ENCODE results near the gene MGRN1. TPM values are rescaled to one million over a fixed set of nuclear protein-coding genes. Genes with fewer than 3 reads are reported as not detected.

MGRN1 gene
- total and polyA plus RNA-seq, 2 donors (not counting 1 experiment from before 2014, with no cell fraction given) = 22.7 to 89.2 TPM

DNA sequence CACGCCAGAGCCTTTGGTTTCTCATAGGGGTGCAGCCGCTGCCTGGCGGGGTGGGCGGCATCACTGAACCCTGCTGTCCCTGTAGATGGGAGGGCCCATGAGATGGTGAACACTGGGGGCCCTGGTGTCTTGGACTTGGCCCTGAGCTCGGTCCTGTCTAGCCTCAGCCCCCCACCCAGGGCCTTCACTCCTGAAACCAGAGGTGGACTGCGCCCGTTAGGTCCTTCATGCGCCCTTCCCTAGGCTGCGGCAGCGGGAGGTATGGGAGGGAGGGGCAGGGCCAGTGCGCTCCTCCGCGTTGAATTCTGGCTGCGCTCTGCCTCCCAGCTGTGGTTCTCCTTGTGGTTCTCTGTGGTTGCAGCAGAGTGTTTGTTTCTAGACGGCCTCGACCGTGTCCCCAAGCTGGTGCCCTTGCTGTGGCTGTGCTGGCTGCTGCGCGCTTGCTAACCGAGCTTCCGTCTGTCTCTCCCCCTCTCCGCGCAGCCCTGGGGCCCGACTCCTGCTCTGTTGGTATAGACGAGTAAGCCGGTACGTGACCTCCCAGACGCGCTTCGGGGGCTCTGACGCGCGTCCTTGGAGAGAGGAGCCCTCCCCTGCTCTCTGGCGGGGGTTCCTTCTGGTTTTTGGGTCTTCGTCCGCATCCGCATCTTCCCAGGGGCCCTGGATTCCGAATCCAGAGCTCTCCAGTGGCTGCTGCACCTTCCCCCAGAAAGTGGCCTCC is 61.3 kb downstream of the MGRN1 start:
- Histone ChIP-seq H3K9me3 (ENCODE audit: control extremely low read depth in 1 of 3, control insufficient read depth in 2 of 3, insufficient read depth in 1 of 3, low read length in 2 of 3) (no peaks in the 10 kb centered on the region), H3K9ac (ENCODE audit: low read length) (no peak overlapping the region), H3K4me2 (replicated peaks; ENCODE audit: low read depth, low read length, poor library complexity, severe bottlenecking) (no peak overlapping the region), H3K27me3 (replicated peaks in 1 of 4; ENCODE audit: control extremely low read depth in 1 of 4, control insufficient read depth in 3 of 4, insufficient read depth in 4 of 4, low read length in 3 of 4) (no peaks in the 10 kb centered on the region), H3K4me3 (ENCODE audit: control extremely low read depth in 1 of 5, extremely low read depth in 1 of 5, insufficient read depth in 1 of 5, low read depth in 2 of 5, low read length in 4 of 5) (no peak overlapping the region), H3K27ac (ENCODE audit: low read length in 2 of 2) (no peak overlapping the region), H2AFZ (ENCODE audit: insufficient read depth, low read depth, low read length, poor library complexity, severe bottlenecking) (no peak overlapping the region), H3K4me1 (ENCODE audit: control insufficient read depth in 2 of 2, insufficient read depth in 2 of 2, low read length in 2 of 2) (no peaks in the 10 kb centered on the region), H3K36me3 (replicated peaks in 1 of 2; ENCODE audit: control extremely low read depth in 1 of 2, control insufficient read depth in 1 of 2, extremely low read depth in 1 of 2, insufficient read depth in 2 of 2, low read length in 1 of 2) (peaks cover 0 to 34% of the 10 kb centered on the region in 2 experiments), H4K20me1 (ENCODE audit: control insufficient read depth, insufficient read depth, low read length, poor library complexity, severe bottlenecking) (no peaks in the 10 kb centered on the region), H3K79me2 (ENCODE audit: control insufficient read depth, insufficient read depth, low read length) (no peaks in the 10 kb centered on the region)
- no peak for TF ChIP-seq EZH2 (IDR thresholded peaks at IDR 0.05; ENCODE audit: borderline replicate concordance, insufficient read depth, low read depth, low read length, poor library complexity, severe bottlenecking)
- TF ChIP-seq, protein P1, sequence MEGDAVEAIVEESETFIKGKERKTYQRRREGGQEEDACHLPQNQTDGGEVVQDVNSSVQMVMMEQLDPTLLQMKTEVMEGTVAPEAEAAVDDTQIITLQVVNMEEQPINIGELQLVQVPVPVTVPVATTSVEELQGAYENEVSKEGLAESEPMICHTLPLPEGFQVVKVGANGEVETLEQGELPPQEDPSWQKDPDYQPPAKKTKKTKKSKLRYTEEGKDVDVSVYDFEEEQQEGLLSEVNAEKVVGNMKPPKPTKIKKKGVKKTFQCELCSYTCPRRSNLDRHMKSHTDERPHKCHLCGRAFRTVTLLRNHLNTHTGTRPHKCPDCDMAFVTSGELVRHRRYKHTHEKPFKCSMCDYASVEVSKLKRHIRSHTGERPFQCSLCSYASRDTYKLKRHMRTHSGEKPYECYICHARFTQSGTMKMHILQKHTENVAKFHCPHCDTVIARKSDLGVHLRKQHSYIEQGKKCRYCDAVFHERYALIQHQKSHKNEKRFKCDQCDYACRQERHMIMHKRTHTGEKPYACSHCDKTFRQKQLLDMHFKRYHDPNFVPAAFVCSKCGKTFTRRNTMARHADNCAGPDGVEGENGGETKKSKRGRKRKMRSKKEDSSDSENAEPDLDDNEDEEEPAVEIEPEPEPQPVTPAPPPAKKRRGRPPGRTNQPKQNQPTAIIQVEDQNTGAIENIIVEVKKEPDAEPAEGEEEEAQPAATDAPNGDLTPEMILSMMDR (IDR thresholded peaks at IDR 0.05) = no peak
- Mint-ChIP-seq H3K4me1 (no peaks in the 10 kb centered on the region), H3K27me3 (no peaks in the 10 kb centered on the region), H3K9me3 (ENCODE audit: insufficient read depth) (no peaks in the 10 kb centered on the region), H3K4me3 (no peak overlapping the region), H3K27ac (no peak overlapping the region)
- CTCF ChIA-PET = no interaction called here
- WGBS (ENCODE audit: insufficient coverage) = 95% methylated on average over 32 of the region's 38 CpGs
- ATAC-seq (ENCODE audit: low read depth) = no peak
- intact Hi-C loops (cut with micrococcal nuclease) = no loop called here
- POLR2A ChIA-PET = interaction anchor here (0.6 kb wide), 1 partner anchor 20 kb away, joined by 8 read pairs; no protein-coding TSS in a partner anchor
- DNase-seq = no peak

DNA sequence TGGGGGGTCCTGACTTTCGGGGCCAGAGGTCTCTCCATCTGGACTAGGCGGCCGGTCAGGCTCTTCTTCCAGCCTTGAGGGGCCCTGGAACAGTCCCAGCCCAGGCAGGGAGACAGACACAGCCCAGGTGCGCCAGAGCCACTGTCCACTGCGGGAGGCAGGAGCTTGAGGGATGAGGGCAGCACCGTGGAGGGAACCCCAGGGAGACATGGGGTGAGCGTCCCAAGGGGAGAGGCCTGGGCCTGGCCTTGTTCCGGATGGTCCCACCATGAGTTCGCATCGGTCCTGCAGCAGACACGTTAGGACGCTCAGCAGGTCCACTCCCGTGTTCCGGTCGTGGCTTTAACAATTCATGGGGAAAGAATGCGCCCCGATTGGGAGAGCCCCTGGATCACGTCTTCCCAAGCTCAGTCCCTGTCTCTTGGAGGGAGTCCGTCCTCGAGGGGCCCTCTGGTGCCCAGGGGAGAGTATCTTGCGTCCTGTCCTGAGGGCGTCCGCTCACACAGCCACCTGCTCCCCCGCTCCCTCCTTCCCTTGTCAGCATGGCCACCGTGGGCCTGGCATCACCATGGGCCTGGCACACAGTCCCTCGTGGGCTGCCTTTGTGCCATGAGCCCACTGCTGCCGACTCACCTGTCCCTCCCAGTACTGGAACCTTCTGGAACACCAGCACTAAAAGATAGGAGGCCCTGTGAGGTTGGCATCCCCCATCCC is 62.0 kb downstream of the MGRN1 start:
- ChIA-PET CTCF (no interaction called here), POLR2A (no interaction called here)
- Histone ChIP-seq H3K4me1 (ENCODE audit: control insufficient read depth in 2 of 2, insufficient read depth in 2 of 2, low read length in 2 of 2) (no peaks in the 10 kb centered on the region), H3K4me2 (replicated peaks; ENCODE audit: low read depth, low read length, poor library complexity, severe bottlenecking) (no peak overlapping the region), H3K4me3 (ENCODE audit: control extremely low read depth in 1 of 5, extremely low read depth in 1 of 5, insufficient read depth in 1 of 5, low read depth in 2 of 5, low read length in 4 of 5) (no peak overlapping the region), H3K27me3 (replicated peaks in 1 of 4; ENCODE audit: control extremely low read depth in 1 of 4, control insufficient read depth in 3 of 4, insufficient read depth in 4 of 4, low read length in 3 of 4) (no peaks in the 10 kb centered on the region), H3K27ac (ENCODE audit: low read length in 2 of 2) (no peak overlapping the region), H3K9me3 (ENCODE audit: control extremely low read depth in 1 of 3, control insufficient read depth in 2 of 3, insufficient read depth in 1 of 3, low read length in 2 of 3) (no peaks in the 10 kb centered on the region), H4K20me1 (ENCODE audit: control insufficient read depth, insufficient read depth, low read length, poor library complexity, severe bottlenecking) (no peaks in the 10 kb centered on the region), H3K79me2 (ENCODE audit: control insufficient read depth, insufficient read depth, low read length) (no peaks in the 10 kb centered on the region), H3K9ac (ENCODE audit: low read length) (no peak overlapping the region), H3K36me3 (replicated peaks in 1 of 2; ENCODE audit: control extremely low read depth in 1 of 2, control insufficient read depth in 1 of 2, extremely low read depth in 1 of 2, insufficient read depth in 2 of 2, low read length in 1 of 2) (peaks cover 0 to 34% of the 10 kb centered on the region in 2 experiments), H2AFZ (ENCODE audit: insufficient read depth, low read depth, low read length, poor library complexity, severe bottlenecking) (no peak overlapping the region)
- ATAC-seq (ENCODE audit: low read depth) (no peak), DNase-seq (no peak)
- TF ChIP-seq EZH2 (IDR thresholded peaks at IDR 0.05; ENCODE audit: borderline replicate concordance, insufficient read depth, low read depth, low read length, poor library complexity, severe bottlenecking) = no peak
- TF ChIP-seq, protein P1 (IDR thresholded peaks at IDR 0.05) = no peak
- intact Hi-C loops (cut with micrococcal nuclease) = no loop called here
- 95% methylated on average over 27 of the region's 27 CpGs for WGBS (ENCODE audit: insufficient coverage)
- H3K27me3 Mint-ChIP-seq = no peaks in the 10 kb centered on the region
- no peak overlapping the region for H3K27ac Mint-ChIP-seq
- peaks cover 3% of the 10 kb centered on the region for H3K4me1 Mint-ChIP-seq
- H3K4me3 Mint-ChIP-seq = no peak overlapping the region
- H3K9me3 Mint-ChIP-seq (ENCODE audit: insufficient read depth) = no peaks in the 10 kb centered on the region

Measured in B cell (primary cell).